GM12878 (cell line): ENCODE results near the gene SLC6A16. TPM values are rescaled to one million over a fixed set of nuclear protein-coding genes. Genes with fewer than 3 reads are reported as not detected.
"Not testable (repeated sequence)": the region's sequence is repeated elsewhere in the genome, so short reads cannot be mapped to it uniquely, and the experiment has no call there.

ENCODE experiments used
- ATAC-seq: fragments of 200-7000 bp; cut with Tn5 transposase; 3 replicates; pipeline ENCODE4 v1.9.1; 2020; ENCODE audit warnings: mild to moderate bottlenecking, moderate library complexity
- BruUV-seq: library from RNA; stranded (reverse); fragments of 400-500 nt; replicated peaks from 2 replicates; lab custom pipeline; 2021; lab: Mats Ljungman, UMichigan
- CTCF ChIA-PET: fragments of 300-600 bp; sonication (Branson Sonifier 250); formaldehyde crosslinking; extraction: SDS; loops from one replicate; lab custom pipeline; 2021; ENCODE audit warnings: inconsistent platforms; lab: Yijun Ruan, JAX
- POLR2A ChIA-PET: fragments of 350-600 bp; formaldehyde crosslinking; extraction: SDS; loops from one replicate; lab custom pipeline; 2021; ENCODE audit warnings: inconsistent platforms; lab: Charles Lee
- RAD21 ChIA-PET: fragments of 300-600 bp; sonication (Branson Sonifier 250); formaldehyde crosslinking; loops from one replicate; lab custom pipeline; 2023; ENCODE audit warnings: antibody characterized with exemption; ENCODE audit not compliant: unreplicated experiment; lab: Charles Lee
- SMC1A ChIA-PET: fragments of 300-600 bp; sonication (Branson Sonifier 250); formaldehyde crosslinking; loops from one replicate; lab custom pipeline; 2023; ENCODE audit not compliant: unreplicated experiment, uncharacterized antibody; lab: Charles Lee
- DNase-seq: peaks from one replicate; pipeline ENCODE4 v3.0.0-alpha.2; 2011; ENCODE audit warnings: low read depth, low spot score
- FAIRE-seq: peaks from 3 replicates; lab custom pipeline; 2011; peaks lifted over from hg19 to GRCh38; lab: Jason Lieb, UNC
- H2AFZ ChIP-seq: 2 replicates; pipeline ENCODE4 v1.6.0; 2011; ENCODE audit warnings: low read depth, low read length, control low read depth; ENCODE audit not compliant: control insufficient read depth
- H3K27ac ChIP-seq: 2 replicates; pipeline ENCODE4 v1.5.1; 2011; ENCODE audit warnings: control low read depth; ENCODE audit not compliant: control insufficient read depth, insufficient read depth
- H3K27me3 ChIP-seq, 2 experiments: replicated peaks in 1 of 2; 2 replicates each; pipeline versions ENCODE4 v1.6.0 to v1.6.1; 2011; ENCODE audit warnings: low read length in 1 of 2; ENCODE audit not compliant: control insufficient read depth in 2 of 2, insufficient read depth in 2 of 2
- H3K36me3 ChIP-seq, 2 experiments: 2 replicates each; pipeline ENCODE4 v1.5.1; 2011; ENCODE audit warnings: low read length in 1 of 2; ENCODE audit not compliant: control insufficient read depth in 2 of 2, insufficient read depth in 2 of 2
- H3K4me1 ChIP-seq: 2 replicates; pipeline ENCODE4 v1.6.1; 2011; ENCODE audit warnings: mild to moderate bottlenecking, low read length, moderate library complexity, mixed read lengths; ENCODE audit not compliant: control insufficient read depth, insufficient read depth
- H3K4me2 ChIP-seq: 2 replicates; pipeline ENCODE4 v1.6.0; 2011; ENCODE audit warnings: control low read depth; ENCODE audit not compliant: control insufficient read depth, insufficient read depth
- H3K4me3 ChIP-seq: fragments of 200-600 bp; sonication (generic); 2 replicates; pipeline ENCODE4 v1.5.1; 2016
- H3K79me2 ChIP-seq: 2 replicates; pipeline ENCODE4 v1.6.0; 2011; ENCODE audit warnings: low read length; ENCODE audit not compliant: control insufficient read depth, insufficient read depth
- H3K9ac ChIP-seq: 2 replicates; pipeline ENCODE4 v1.8.0; 2011; ENCODE audit warnings: low read length, control low read depth, mixed read lengths; ENCODE audit not compliant: control insufficient read depth, insufficient read depth
- H3K9me3 ChIP-seq: replicated peaks from 3 replicates; pipeline ENCODE4 v1.5.1; 2011; ENCODE audit warnings: mild to moderate bottlenecking, low read length; ENCODE audit not compliant: control insufficient read depth, insufficient read depth
- H4K20me1 ChIP-seq: 2 replicates; pipeline ENCODE4 v1.6.0; 2011; ENCODE audit not compliant: control insufficient read depth, insufficient read depth
- BACH1 ChIP-seq: fragments of 450-650 bp; IDR thresholded peaks from 2 replicates; pipeline ENCODE4 v1.6.1; 2017; ENCODE audit warnings: mild to moderate bottlenecking, borderline replicate concordance
- BHLHE40 ChIP-seq, 2 experiments: fragments of 450-650 bp in 1 of 2; IDR thresholded peaks; 2 replicates each; pipeline ENCODE4 v1.6.1; 2011 to 2017; ENCODE audit warnings: low read depth in 2 of 2, borderline replicate concordance in 1 of 2, improper control_type of control experiment in 1 of 2, low read length in 1 of 2, mild to moderate bottlenecking in 1 of 2
- CBX5 ChIP-seq: sonication (generic); IDR thresholded peaks from 2 replicates; pipeline ENCODE4 v1.6.1; 2016; ENCODE audit warnings: low read depth, moderate library complexity, mild to moderate bottlenecking, inconsistent platforms
- EED ChIP-seq: sonication (generic); IDR thresholded peaks from 2 replicates; pipeline ENCODE4 v1.6.1; 2016; ENCODE audit warnings: antibody characterized with exemption, low read depth
- FOXK2 ChIP-seq: fragments of 450-650 bp; IDR thresholded peaks from 2 replicates; pipeline ENCODE4 v1.6.1; 2017; ENCODE audit warnings: mild to moderate bottlenecking, moderate library complexity
- IKZF2 ChIP-seq, 2 experiments: fragments of 450-650 bp; IDR thresholded peaks; 2 replicates each; pipeline ENCODE4 v1.6.1; 2017; ENCODE audit warnings: mild to moderate bottlenecking in 2 of 2, moderate library complexity in 2 of 2
- IRF4 ChIP-seq: IDR thresholded peaks from 2 replicates; pipeline ENCODE4 v1.6.1; 2011; ENCODE audit warnings: low read depth, low read length
- POLR2AphosphoS2 ChIP-seq: IDR thresholded peaks from 2 replicates; pipeline ENCODE4 v1.6.1; 2011; ENCODE audit warnings: low read depth, mild to moderate bottlenecking, low read length, improper control_type of control experiment, moderate library complexity
- SMC3 ChIP-seq: IDR thresholded peaks from 2 replicates; pipeline ENCODE4 v1.6.1; 2011; ENCODE audit warnings: low read length, improper control_type of control experiment, borderline replicate concordance
- SPI1 ChIP-seq: IDR thresholded peaks from 2 replicates; pipeline ENCODE4 v1.6.1; 2011; ENCODE audit warnings: low read depth, mild to moderate bottlenecking, low read length, moderate library complexity, borderline replicate concordance; ENCODE audit not compliant: insufficient read depth
- SUPT20H ChIP-seq: IDR thresholded peaks from 2 replicates; pipeline ENCODE4 v1.6.1; 2011; ENCODE audit warnings: low read depth, mild to moderate bottlenecking, low read length, moderate library complexity, borderline replicate concordance; ENCODE audit not compliant: control insufficient read depth
- TBL1XR1 ChIP-seq: IDR thresholded peaks from 2 replicates; pipeline ENCODE4 v1.6.1; 2012; ENCODE audit warnings: low read depth, low read length, improper control_type of control experiment
- WGBS: methylation state at CpG from one replicate; pipeline ENCODE4 v1.1.6; 2016; ENCODE audit warnings: low lambda C conversion rate; ENCODE audit not compliant: insufficient replicate concordance, insufficient coverage; ENCODE audit errors: missing lambda C conversion rate; 5-methylcytosine and 5-hydroxymethylcytosine counted together
- in situ Hi-C: fragments of 300-500 bp; cut with MboI; formaldehyde crosslinking; loops from 9 replicates; pipeline ENCODE4 v1.14.3; 2018; ENCODE audit warnings: mixed read lengths
- intact Hi-C: fragments of 100-400 bp; cut with micrococcal nuclease; formaldehyde crosslinking; loops from one replicate; pipeline ENCODE4 v1.14.2; 2022; ENCODE audit not compliant: unreplicated experiment
- polyA plus RNA-seq, 11 experiments: library from polyadenylated mRNA; depleted of rRNA in 4 of 11; unstranded in 6 of 11; stranded (reverse) in 5 of 11; fragments of >200 nt; fragmentation: Nextera tagmentation in 4 of 11; fragmentation: Illumina TruSeq in 1 of 11; extraction: Ambion mirVana in 4 of 11; extraction: Trizol in 1 of 11; gene quantifications; 1 replicate in 1 of 11; 2 replicates in 10 of 11; pipeline versions ENCODE4 v1.2.1 to v1.2.3, GENCODE V29; 2011 to 2016; ENCODE audit warnings: inconsistent platforms in 2 of 11, missing spikeins in 2 of 11, low read depth in 1 of 11
- total RNA-seq, 4 experiments: library from RNA; depleted of rRNA in 3 of 4; stranded (reverse); fragments of >200 nt in 3 of 4; fragmentation: Illumina TruSeq in 1 of 4; extraction: Trizol in 1 of 4; gene quantifications; 2 replicates each; pipeline versions ENCODE4 v1.2.1 to v1.2.3, GENCODE V29; 2013 to 2021
- TF ChIP-seq, protein P1 (sequence below): fragments of 450-650 bp; IDR thresholded peaks from 2 replicates; pipeline ENCODE4 v1.6.1; 2018; ENCODE audit warnings: mild to moderate bottlenecking, low read depth, moderate library complexity; ENCODE audit not compliant: partially characterized antibody
- TF ChIP-seq, protein P2 (sequence below), 3 experiments: IDR thresholded peaks in 2 of 3; conservative IDR thresholded peaks in 1 of 3; 2 replicates each; pipeline ENCODE4 v1.5.1; 2011; ENCODE audit warnings: low read depth in 3 of 3, low read length in 3 of 3, mild to moderate bottlenecking in 3 of 3, control low read depth in 2 of 3, moderate library complexity in 2 of 3, inconsistent platforms in 1 of 3, mixed read lengths in 1 of 3; ENCODE audit not compliant: control insufficient read depth in 2 of 3, insufficient read depth in 1 of 3; ENCODE audit errors: extremely low read depth in 1 of 3

Gene SLC6A16
- total and polyA plus RNA-seq, 10 of the 15 experiments (the other 5 are each of a cell fraction or from before 2014, with no cell fraction given), result 0.23 to 3.2 (median 0.54) TPM

DNA sequence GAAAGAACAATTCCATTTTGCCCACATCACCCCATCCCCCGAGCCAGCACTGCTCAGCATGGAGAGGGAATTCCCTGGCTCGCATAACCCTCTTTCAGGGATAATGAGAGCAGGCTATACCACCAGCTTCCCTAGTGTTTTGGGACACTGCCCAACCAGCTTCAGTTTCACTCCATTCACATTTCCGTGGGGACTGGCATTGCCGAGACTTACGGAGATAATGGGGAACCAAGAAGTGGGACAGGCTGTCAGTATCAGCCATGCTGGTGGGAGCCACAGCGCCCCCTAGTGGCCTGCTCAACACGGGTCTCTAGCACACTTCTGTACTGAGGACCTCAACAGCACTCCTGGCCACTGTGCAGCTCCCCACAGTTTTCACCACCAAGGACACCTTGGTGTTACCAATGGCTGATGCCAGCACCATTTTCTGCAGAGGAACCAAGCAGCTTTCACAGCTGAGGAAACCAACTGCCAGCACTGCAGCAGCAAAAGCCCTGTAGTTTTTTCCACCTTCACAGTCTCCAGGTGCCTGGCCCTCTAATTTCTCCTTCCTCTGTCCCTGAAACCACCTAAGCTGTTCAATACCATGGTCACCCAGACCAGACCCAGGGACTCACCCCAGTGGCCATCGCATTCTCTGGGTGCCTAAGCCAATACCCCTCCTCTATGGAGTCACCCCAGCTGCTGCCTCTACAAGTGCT lies 23.7 kb downstream of the SLC6A16 start (continued):
- TF ChIP-seq SUPT20H (no peak), POLR2AphosphoS2 (no peak), BHLHE40 (IDR thresholded peaks at IDR 0.05; ENCODE audit: borderline replicate concordance in 1 of 2, low read depth in 2 of 2, low read length in 1 of 2) (peak in 1 of 2 experiments; percentile 23; a peak in 1 of 4 replicates), BACH1 (no peak), IRF4 (0 out of 2 replicates have a peak, but pooled peaks have one; percentile 57), FOXK2 (no peak), TBL1XR1 (no peak), SMC3 (peak; percentile 63; the same call in 1 of the 2 replicates), SPI1 (no peak; the same call in 1 of the 2 replicates), CBX5 (no peak), EED (no peak), IKZF2 (IDR thresholded peaks at IDR 0.05) (peak in 1 of 2 experiments; percentile 63; a peak in 1 of 4 replicates)
- TF ChIP-seq, protein P1, sequence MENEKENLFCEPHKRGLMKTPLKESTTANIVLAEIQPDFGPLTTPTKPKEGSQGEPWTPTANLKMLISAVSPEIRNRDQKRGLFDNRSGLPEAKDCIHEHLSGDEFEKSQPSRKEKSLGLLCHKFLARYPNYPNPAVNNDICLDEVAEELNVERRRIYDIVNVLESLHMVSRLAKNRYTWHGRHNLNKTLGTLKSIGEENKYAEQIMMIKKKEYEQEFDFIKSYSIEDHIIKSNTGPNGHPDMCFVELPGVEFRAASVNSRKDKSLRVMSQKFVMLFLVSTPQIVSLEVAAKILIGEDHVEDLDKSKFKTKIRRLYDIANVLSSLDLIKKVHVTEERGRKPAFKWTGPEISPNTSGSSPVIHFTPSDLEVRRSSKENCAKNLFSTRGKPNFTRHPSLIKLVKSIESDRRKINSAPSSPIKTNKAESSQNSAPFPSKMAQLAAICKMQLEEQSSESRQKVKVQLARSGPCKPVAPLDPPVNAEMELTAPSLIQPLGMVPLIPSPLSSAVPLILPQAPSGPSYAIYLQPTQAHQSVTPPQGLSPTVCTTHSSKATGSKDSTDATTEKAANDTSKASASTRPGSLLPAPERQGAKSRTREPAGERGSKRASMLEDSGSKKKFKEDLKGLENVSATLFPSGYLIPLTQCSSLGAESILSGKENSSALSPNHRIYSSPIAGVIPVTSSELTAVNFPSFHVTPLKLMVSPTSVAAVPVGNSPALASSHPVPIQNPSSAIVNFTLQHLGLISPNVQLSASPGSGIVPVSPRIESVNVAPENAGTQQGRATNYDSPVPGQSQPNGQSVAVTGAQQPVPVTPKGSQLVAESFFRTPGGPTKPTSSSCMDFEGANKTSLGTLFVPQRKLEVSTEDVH, result no peak
- TF ChIP-seq, protein P2, sequence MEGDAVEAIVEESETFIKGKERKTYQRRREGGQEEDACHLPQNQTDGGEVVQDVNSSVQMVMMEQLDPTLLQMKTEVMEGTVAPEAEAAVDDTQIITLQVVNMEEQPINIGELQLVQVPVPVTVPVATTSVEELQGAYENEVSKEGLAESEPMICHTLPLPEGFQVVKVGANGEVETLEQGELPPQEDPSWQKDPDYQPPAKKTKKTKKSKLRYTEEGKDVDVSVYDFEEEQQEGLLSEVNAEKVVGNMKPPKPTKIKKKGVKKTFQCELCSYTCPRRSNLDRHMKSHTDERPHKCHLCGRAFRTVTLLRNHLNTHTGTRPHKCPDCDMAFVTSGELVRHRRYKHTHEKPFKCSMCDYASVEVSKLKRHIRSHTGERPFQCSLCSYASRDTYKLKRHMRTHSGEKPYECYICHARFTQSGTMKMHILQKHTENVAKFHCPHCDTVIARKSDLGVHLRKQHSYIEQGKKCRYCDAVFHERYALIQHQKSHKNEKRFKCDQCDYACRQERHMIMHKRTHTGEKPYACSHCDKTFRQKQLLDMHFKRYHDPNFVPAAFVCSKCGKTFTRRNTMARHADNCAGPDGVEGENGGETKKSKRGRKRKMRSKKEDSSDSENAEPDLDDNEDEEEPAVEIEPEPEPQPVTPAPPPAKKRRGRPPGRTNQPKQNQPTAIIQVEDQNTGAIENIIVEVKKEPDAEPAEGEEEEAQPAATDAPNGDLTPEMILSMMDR (IDR thresholded peaks at IDR 0.05 in 2 of 3, conservative IDR thresholded peaks at IDR 0.05 in 1 of 3; ENCODE audit: control insufficient read depth in 2 of 3, extremely low read depth in 1 of 3, insufficient read depth in 1 of 3, low read depth in 3 of 3, low read length in 3 of 3), result peak; percentile 88 to 96 (median 96); a peak in 5 of 6 replicates

DNA sequence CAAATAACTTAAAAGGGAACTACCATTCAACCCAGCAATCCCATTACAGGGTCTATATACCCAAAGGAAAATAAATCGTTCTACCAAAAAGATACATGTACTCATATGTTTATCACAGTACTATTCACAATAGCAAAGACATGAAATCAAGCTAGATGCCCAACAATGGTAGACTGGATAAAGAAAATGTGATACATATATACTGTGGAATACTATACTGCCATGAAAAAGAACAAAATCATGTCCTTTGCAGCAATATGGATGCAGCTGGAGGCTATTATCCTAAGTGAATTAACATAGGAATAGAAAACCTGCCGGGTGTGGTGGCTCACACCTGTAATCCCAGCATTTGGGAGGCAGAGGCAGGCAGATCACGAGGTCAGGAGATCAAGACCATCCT lies 26.3 kb downstream of the SLC6A16 start:
- H3K4me1 ChIP-seq, H3K36me3 ChIP-seq, RAD21 ChIA-PET, H3K27me3 ChIP-seq, in situ Hi-C loops, H3K9me3 ChIP-seq, H2AFZ ChIP-seq, H4K20me1 ChIP-seq, H3K4me2 ChIP-seq, DNase-seq, FAIRE-seq, BruUV-seq, H3K79me2 ChIP-seq, CTCF ChIA-PET, intact Hi-C loops, H3K4me3 ChIP-seq, H3K9ac ChIP-seq, ATAC-seq, SMC1A ChIA-PET, H3K27ac ChIP-seq: not testable (repeated sequence)
- WGBS, result 55% methylated on average over 3 of the region's 3 CpGs
- POLR2A ChIA-PET, result interaction anchor here (0.6 to 0.7 kb wide), 2 partner anchors 61 to 99 kb away, joined by 3 to 7 read pairs; no protein-coding TSS in a partner anchor
